H9 (cell line): ENCODE results near the gene G6PC2. TPM values are rescaled to one million over a fixed set of nuclear protein-coding genes. Genes with fewer than 3 reads are reported as not detected.

Source experiments
- DNase-seq: peaks from one replicate; pipeline ENCODE4 v3.0.0-alpha.2; 2017
- H2AFZ ChIP-seq: one replicate; pipeline ENCODE4 v1.6.1; 2013; ENCODE audit warnings: mild to moderate bottlenecking, low read length, control low read depth, moderate library complexity
- H2AK5ac ChIP-seq: 2 replicates; pipeline ENCODE4 v1.6.1; 2013; ENCODE audit warnings: low read length, control low read depth, mixed read lengths; ENCODE audit not compliant: insufficient read length
- H2BK120ac ChIP-seq: one replicate; pipeline ENCODE4 v1.6.1; 2013; ENCODE audit warnings: low read depth, mild to moderate bottlenecking, low read length, control low read depth, inconsistent platforms; ENCODE audit not compliant: poor library complexity, severe bottlenecking
- H2BK12ac ChIP-seq: 2 replicates; pipeline ENCODE4 v1.6.1; 2013; ENCODE audit warnings: low read length, control low read depth, mixed read lengths, low read depth; ENCODE audit not compliant: insufficient read length
- H2BK15ac ChIP-seq: 2 replicates; pipeline ENCODE4 v1.6.1; 2013; ENCODE audit warnings: low read depth, low read length, control low read depth
- H2BK20ac ChIP-seq: one replicate; pipeline ENCODE4 v1.6.1; 2013; ENCODE audit warnings: low read depth, mild to moderate bottlenecking, low read length, control low read depth, inconsistent platforms; ENCODE audit not compliant: poor library complexity, severe bottlenecking
- H2BK5ac ChIP-seq: 2 replicates; pipeline ENCODE4 v1.6.1; 2013; ENCODE audit warnings: low read length, control low read depth, mixed read lengths; ENCODE audit not compliant: insufficient read length
- H3K14ac ChIP-seq: 2 replicates; pipeline ENCODE4 v1.6.1; 2013; ENCODE audit warnings: low read length, control low read depth; ENCODE audit not compliant: insufficient read depth
- H3K18ac ChIP-seq: 2 replicates; pipeline ENCODE4 v1.6.1; 2013; ENCODE audit warnings: low read depth, mild to moderate bottlenecking, mixed read lengths, low read length, control low read depth; ENCODE audit not compliant: insufficient read length
- H3K23ac ChIP-seq: 2 replicates; pipeline ENCODE4 v1.6.1; 2013; ENCODE audit warnings: low read length, control low read depth, mixed read lengths, low read depth; ENCODE audit not compliant: insufficient read length
- H3K23me2 ChIP-seq: 2 replicates; pipeline ENCODE4 v1.6.1; 2013; ENCODE audit warnings: low read depth, mild to moderate bottlenecking, mixed read lengths, low read length, control low read depth; ENCODE audit not compliant: insufficient read length, poor library complexity, severe bottlenecking
- H3K27ac ChIP-seq: 2 replicates; pipeline ENCODE4 v1.5.1; 2013; ENCODE audit warnings: low read length, control low read depth, mixed read lengths, low read depth; ENCODE audit not compliant: insufficient read length
- H3K27me3 ChIP-seq: 2 replicates; pipeline ENCODE4 v1.6.1; 2013; ENCODE audit warnings: low read length, control low read depth, inconsistent platforms; ENCODE audit not compliant: insufficient read depth
- H3K4ac ChIP-seq: 2 replicates; pipeline ENCODE4 v1.6.1; 2013; ENCODE audit warnings: low read depth, mild to moderate bottlenecking, control low read depth, inconsistent platforms, low read length, moderate library complexity
- H3K4me1 ChIP-seq: 2 replicates; pipeline ENCODE4 v1.6.1; 2013; ENCODE audit warnings: low read length, control low read depth, inconsistent platforms; ENCODE audit not compliant: insufficient read depth
- H3K4me2 ChIP-seq: 2 replicates; pipeline ENCODE4 v1.6.1; 2013; ENCODE audit warnings: low read length, control low read depth, mixed read lengths; ENCODE audit not compliant: insufficient read length, insufficient read depth
- H3K56ac ChIP-seq: 2 replicates; pipeline ENCODE4 v1.6.1; 2013; ENCODE audit warnings: low read depth, mild to moderate bottlenecking, mixed read lengths, low read length, control low read depth; ENCODE audit not compliant: insufficient read length
- H3K79me1 ChIP-seq: 2 replicates; pipeline ENCODE4 v1.6.1; 2013; ENCODE audit warnings: low read depth, mild to moderate bottlenecking, moderate library complexity, low read length, control low read depth, inconsistent platforms; ENCODE audit not compliant: insufficient read depth, poor library complexity, severe bottlenecking
- H3K79me2 ChIP-seq: 2 replicates; pipeline ENCODE4 v1.6.1; 2013; ENCODE audit warnings: low read length, control low read depth, inconsistent platforms; ENCODE audit not compliant: insufficient read depth
- H3K9ac ChIP-seq: 2 replicates; pipeline ENCODE4 v1.6.1; 2013; ENCODE audit warnings: low read length, control low read depth, mixed read lengths; ENCODE audit not compliant: insufficient read length; ENCODE audit errors: extremely low read depth
- H3K9me3 ChIP-seq: one replicate; pipeline ENCODE4 v1.6.1; 2013; ENCODE audit warnings: low read depth, low read length, inconsistent platforms; ENCODE audit not compliant: control insufficient read depth
- H3T11ph ChIP-seq: one replicate; pipeline ENCODE4 v1.6.1; 2013; ENCODE audit warnings: mild to moderate bottlenecking, low read length, control low read depth, inconsistent platforms
- H4K20me1 ChIP-seq: one replicate; pipeline ENCODE4 v1.6.1; 2013; ENCODE audit not compliant: control insufficient read depth, insufficient read length, insufficient read depth
- H4K5ac ChIP-seq: 2 replicates; pipeline ENCODE4 v1.6.1; 2013; ENCODE audit warnings: low read depth, mild to moderate bottlenecking, mixed read lengths, low read length, control low read depth; ENCODE audit not compliant: insufficient read length
- H4K8ac ChIP-seq: replicated peaks from 2 replicates; pipeline ENCODE4 v1.6.1; 2013; ENCODE audit warnings: low read length, control low read depth, mixed read lengths, low read depth; ENCODE audit not compliant: insufficient read length
- H4K91ac ChIP-seq: 2 replicates; pipeline ENCODE4 v1.6.1; 2013; ENCODE audit warnings: low read depth, mild to moderate bottlenecking, moderate library complexity, mixed read lengths, low read length, control low read depth; ENCODE audit not compliant: insufficient read length
- H3K27ac Mint-ChIP-seq, 3 experiments: 2 replicates in 2 of 3; 3 replicates in 1 of 3; pipeline ENCODE4 v1.8.0; 2020 to 2021; ENCODE audit warnings: mixed read lengths in 3 of 3, mild to moderate bottlenecking in 1 of 3, moderate library complexity in 1 of 3
- H3K27me3 Mint-ChIP-seq: 2 replicates; pipeline ENCODE4 v1.8.0; 2021; ENCODE audit warnings: low read depth, mild to moderate bottlenecking, moderate library complexity, mixed read lengths
- H3K36me3 Mint-ChIP-seq, 3 experiments: 2 replicates in 2 of 3; 3 replicates in 1 of 3; pipeline ENCODE4 v1.8.0; 2020 to 2021; ENCODE audit warnings: low read depth in 3 of 3, mixed read lengths in 3 of 3; ENCODE audit not compliant: insufficient read depth in 1 of 3
- H3K4me1 Mint-ChIP-seq, 2 experiments: 2 replicates each; pipeline ENCODE4 v1.8.0; 2020; ENCODE audit warnings: mixed read lengths in 2 of 2
- H3K4me3 Mint-ChIP-seq, 2 experiments: 2 replicates in 1 of 2; 3 replicates in 1 of 2; pipeline ENCODE4 v1.8.0; 2020 to 2021; ENCODE audit warnings: mild to moderate bottlenecking in 2 of 2, mixed read lengths in 2 of 2, moderate library complexity in 1 of 2
- H3K9me3 Mint-ChIP-seq, 2 experiments: 2 replicates in 1 of 2; 3 replicates in 1 of 2; pipeline ENCODE4 v1.8.0; 2020; ENCODE audit warnings: mild to moderate bottlenecking in 2 of 2, mixed read lengths in 2 of 2, moderate library complexity in 1 of 2
- WGBS: extraction: QIAGEN DNeasy Blood & Tissue Kit; methylation state at CpG from one replicate; pipeline ENCODE4 v1.1.7; 2013; ENCODE audit warnings: missing lambda C conversion rate, low lambda C conversion rate, mixed read lengths; ENCODE audit not compliant: insufficient read length; ENCODE audit errors: extremely low coverage; 5-methylcytosine and 5-hydroxymethylcytosine counted together
- total RNA-seq: library from RNA; stranded (reverse); gene quantifications from 2 replicates; pipeline ENCODE4 v1.2.1, GENCODE V29; 2021
- TF ChIP-seq, protein P1 (sequence below): fragments of 200-600 bp; sonication (generic); conservative IDR thresholded peaks from 3 replicates; pipeline ENCODE4 v1.8.0; 2021; ENCODE audit warnings: antibody characterized with exemption, mild to moderate bottlenecking

The G6PC2 gene
- total RNA-seq, 1 experiment from 2014 or later = not detected

DNA sequence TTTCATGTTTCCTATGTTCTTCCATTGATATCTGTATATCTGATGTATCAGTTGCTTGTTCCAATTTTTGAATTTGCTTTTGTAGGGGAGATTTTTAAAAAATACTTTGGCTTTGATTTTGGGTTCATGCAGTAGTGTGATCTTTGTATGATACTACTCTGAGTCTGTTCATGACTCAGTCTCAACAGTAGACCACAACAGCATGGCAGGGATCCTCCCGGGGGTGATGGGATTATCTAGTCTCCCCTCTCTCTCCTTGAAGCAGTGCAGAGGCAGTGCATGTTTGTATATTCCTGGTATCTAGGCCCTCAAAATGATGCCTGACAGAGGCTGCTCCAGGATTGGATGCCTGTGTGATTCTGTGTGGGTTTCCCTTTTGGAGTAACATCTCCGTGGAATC lies 55.3 kb downstream of the G6PC2 start:
- WGBS = no CpG with 5 or more reads among the region's 2 CpGs
- TF ChIP-seq, protein P1, sequence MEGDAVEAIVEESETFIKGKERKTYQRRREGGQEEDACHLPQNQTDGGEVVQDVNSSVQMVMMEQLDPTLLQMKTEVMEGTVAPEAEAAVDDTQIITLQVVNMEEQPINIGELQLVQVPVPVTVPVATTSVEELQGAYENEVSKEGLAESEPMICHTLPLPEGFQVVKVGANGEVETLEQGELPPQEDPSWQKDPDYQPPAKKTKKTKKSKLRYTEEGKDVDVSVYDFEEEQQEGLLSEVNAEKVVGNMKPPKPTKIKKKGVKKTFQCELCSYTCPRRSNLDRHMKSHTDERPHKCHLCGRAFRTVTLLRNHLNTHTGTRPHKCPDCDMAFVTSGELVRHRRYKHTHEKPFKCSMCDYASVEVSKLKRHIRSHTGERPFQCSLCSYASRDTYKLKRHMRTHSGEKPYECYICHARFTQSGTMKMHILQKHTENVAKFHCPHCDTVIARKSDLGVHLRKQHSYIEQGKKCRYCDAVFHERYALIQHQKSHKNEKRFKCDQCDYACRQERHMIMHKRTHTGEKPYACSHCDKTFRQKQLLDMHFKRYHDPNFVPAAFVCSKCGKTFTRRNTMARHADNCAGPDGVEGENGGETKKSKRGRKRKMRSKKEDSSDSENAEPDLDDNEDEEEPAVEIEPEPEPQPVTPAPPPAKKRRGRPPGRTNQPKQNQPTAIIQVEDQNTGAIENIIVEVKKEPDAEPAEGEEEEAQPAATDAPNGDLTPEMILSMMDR = no peak
- Histone ChIP-seq H4K5ac (no peak overlapping the region), H4K91ac (no peak overlapping the region), H2BK120ac (no peak overlapping the region), H3K4me1 (no peaks in the 10 kb centered on the region), H3K4me2 (no peak overlapping the region), H3T11ph (no peak overlapping the region), H4K8ac (no peak overlapping the region), H3K18ac (no peak overlapping the region), H2BK15ac (no peak overlapping the region), H3K27me3 (no peaks in the 10 kb centered on the region), H3K79me2 (no peaks in the 10 kb centered on the region), H4K20me1 (no peaks in the 10 kb centered on the region), H2AK5ac (no peak overlapping the region), H2AFZ (no peak overlapping the region), H3K56ac (no peak overlapping the region), H3K23me2 (no peaks in the 10 kb centered on the region), H3K79me1 (no peaks in the 10 kb centered on the region), H3K4ac (no peak overlapping the region), H2BK5ac (no peak overlapping the region), H3K9me3 (no peaks in the 10 kb centered on the region), H3K14ac (no peak overlapping the region), H3K27ac (no peak overlapping the region), H3K9ac (no peak overlapping the region), H2BK20ac (no peak overlapping the region), H3K23ac (no peak overlapping the region), H2BK12ac (no peak overlapping the region)
- DNase-seq = no peak
- Mint-ChIP-seq H3K9me3 (peaks cover 9 to 10% of the 10 kb centered on the region in 2 experiments; a peak in 3 of 5 replicates), H3K27ac (no peak overlapping the region), H3K4me1 (0 out of 4 replicates have a peak, but pooled peaks cover 0 to 2% of the 10 kb centered on the region in 2 experiments), H3K27me3 (peaks cover 2% of the 10 kb centered on the region), H3K36me3 (peaks cover 0 to 11% (median 0%) of the 10 kb centered on the region in 3 experiments; a peak in 1 of 7 replicates), H3K4me3 (no peak overlapping the region)

Other genes with a start within 250 kb of the G6PC2 start
- gene NOSTRIN, start 98.7 kb upstream of the G6PC2 start, total RNA-seq = not detected in 2 replicates
- gene SPC25, start 10.9 kb upstream of the G6PC2 start, total RNA-seq = 28.5 and 31.5 TPM in 2 replicates
- 0.04 TPM in 1 of 2 replicates, not detected in the other for gene ABCB11, start 130.0 kb downstream of the G6PC2 start, total RNA-seq
- gene DHRS9, start 168.3 kb downstream of the G6PC2 start, total RNA-seq = not detected in 2 replicates